AG08396 (cell line): ENCODE measurements around the gene C1QC.

ENCODE experiments used
- DNase-seq: peaks from one replicate; pipeline ENCODE4 v3.0.0; 2012; ENCODE audit warnings: low spot score, mixed read lengths

C1QC gene

DNA sequence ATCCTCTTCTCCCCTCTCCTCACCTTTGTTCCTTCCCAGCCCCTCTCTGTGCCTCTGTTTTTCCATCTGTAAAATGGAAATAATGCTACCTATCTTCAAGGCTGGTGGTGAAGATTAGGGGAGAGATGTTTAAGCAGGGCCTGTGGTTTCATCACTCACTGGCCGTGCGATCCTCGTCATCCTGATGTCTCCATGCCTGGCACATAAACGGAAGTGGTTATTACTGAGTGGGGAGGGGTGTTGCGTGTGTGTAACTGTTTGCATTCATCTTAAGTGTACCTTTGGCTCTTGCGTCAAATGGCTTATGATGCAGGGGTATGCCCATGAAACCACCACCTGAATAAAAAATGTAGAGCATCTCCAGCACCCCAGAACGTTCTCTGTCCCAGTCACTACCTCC, 24.2 kb upstream of the C1QC start:
- no peak for DNase-seq

DNA sequence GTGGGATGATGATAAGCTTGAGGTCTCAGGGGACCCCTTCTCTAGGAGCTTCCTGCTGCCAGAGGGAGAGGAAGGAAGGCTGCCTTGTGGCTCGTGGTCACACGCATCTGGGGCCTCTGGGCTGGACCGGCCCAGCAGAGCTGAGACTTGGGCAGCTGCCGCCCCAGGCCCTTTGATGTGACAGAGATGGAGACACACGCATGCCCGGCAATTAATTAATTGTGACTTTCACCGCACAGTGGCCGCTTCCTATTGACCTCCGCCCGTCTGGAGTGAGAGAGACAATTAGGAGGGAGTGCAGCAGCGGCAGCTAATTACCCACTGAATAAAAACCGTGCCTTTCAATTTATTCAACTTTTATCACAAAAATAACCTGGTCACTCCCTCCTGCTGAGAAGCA, 23.6 kb upstream of the C1QC start:
- no peak for DNase-seq

DNA sequence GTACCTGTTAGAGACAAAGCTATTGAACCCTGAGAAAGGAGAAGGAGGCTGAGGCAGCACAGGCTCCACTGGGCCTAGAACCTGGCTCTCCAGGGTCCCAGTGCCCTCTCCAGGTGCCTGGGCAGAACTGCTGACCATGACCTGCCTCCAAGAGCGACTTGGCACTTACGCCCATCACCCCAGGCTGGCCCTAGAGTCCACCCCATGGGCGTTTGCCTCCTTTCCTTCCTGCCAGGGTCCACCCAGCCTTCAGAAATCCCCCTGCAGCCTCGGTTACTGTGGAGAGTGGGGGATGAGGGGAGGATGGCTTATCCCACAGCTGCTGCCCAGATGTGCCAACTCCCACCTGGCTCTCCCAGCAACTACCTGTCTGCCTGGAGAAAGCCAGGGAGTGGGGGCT, 21.7 kb upstream of the C1QC start:
- no peak for DNase-seq

DNA sequence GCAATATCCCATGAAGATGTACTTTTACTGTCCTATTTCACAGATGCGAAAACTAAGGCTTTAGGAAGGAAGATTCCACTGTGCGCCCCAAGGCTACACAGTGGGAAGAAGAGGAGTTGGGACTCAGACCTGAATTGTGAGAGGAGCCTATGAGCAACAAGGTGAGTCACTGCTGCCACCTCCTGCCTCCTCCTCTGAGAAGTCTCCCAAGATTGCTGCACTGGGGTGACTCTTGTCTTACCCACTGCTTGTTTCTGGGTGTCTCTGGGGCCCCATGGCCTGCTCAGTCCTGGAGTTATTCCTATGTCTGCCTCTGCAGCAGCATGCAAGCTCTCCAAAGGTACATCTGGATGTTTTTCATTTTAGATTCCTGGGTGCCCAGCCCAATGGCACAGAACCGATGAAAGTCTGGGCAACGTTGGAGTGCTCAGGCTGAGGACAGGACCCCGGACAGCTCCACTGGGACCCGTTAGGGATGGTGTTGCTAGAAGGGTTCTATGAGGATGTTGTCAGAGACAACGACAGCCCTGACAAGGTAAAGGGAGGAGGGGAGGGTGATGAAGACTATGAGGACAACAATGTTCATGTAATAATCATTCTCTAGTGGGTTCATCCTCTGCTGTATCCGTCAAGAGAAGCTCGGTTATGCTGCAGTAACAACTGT, 18.0 kb upstream of the C1QC start:
- no peak for DNase-seq

DNA sequence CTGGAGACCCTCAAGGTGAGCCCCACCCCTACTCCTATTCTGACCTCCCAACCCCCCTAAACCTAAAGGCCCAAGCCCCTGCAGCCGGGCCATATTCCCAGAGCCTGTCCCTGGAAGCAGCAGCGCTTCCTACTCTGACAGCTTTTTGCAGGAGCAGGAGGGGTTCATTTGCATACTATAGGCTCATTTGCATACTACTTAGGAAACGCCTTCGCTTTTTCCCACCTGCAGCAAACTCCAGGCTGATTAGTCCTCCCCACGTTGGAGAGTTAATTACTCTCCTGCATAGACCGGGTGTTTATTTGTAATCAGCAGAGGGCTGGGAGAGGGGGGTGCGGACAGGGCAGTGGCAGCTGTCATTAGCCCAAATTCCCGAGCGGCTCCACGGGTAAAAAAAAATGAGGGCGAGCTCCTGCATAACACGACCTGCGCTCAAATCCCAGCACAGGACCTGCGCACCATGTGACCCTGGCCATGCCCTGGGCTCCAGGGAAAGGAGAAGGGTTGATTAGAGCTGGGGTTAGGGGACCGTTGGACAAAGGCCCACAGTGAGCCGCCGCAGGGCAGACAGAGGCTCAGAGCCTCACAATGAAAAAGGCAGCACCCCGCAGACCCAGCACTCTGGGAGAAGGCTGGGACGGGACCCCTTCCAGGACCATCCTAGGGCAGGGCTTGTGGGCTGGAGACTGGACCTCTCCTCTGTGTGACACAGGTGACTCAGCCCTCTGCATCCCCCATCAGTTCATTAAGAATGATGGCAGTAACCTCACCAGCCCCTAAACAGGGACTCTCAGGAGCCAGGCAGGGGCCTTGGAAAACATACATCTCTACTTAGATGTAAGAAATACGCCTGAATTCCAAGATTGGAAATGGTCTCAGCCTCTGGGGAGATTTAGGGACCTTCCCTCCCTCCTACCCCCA, 16.9 kb upstream of the C1QC start:
- DNase-seq, result no peak

DNA sequence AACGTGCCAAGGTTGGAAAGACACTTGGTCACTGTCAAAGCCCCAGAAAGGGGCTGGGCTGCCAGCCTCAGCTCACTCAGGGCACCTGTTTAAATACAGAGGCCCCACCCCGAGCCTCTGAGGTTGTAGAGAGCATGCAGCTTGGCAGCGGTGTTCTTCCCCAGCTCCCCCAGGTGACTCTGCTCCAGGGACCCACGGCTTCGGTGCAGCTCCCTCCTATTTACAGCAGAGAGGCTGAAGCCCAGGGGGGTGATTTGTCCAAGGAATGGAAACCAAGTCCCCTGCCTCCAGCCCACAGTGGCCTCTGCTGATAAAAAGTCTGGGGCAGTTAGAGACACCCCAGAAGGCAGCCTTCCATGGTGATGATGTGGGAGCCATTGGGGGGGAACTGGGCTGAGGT, 16.1 kb upstream of the C1QC start:
- no peak for DNase-seq

DNA sequence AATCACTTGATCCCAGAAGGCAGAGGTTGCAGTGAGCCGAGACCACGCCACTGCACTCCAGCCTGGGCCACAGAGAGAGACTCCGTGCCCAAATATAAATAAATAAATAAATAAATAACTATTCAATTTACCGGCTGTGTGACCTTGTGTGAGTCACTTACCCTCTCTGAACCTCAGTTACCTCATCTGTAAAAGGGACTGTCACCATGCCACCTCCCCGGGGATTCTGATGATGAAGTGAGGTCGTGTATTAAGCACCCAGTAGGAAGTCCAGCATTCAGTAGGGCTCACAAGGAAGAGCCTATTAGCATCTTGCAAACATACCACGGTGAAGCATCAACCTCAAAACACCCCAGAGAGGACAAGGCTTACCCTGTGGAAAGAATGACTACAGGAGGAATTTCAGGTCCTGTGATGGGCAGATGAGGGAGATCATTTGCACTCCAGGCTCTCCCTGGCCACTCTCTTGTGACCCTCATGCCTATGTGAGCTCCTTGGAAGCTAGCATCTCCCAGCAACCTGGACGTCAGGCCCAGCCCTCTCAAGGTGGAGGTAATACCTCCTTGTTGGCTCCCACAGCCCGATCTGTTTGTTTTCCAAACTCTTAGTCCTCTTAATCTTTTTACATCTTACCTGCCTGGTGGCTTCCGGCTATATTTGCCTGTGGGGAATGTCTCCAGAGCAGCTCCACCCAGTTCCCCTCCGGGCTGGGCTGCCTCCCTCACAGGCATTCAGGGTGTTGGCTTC, 14.6 kb upstream of the C1QC start:
- no peak for DNase-seq

DNA sequence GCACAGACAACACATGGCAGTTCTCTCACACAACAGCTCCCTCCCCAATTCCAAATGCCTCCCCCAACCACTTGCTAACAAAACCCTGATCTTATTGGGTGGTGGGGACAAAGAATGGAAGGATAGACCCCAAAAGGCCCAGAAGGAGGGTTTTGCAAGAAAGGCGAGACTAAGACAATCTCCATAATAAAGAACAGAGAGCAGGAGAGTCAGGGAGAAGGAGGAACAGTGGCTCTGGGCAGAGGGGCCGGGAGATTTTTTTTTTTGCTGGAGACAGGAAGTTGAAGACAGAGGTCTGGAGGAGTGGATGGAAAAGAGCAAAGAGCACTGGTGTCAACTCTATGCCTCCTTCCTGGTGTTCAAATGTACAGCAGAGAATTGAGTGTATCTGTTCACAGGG, 13.5 kb upstream of the C1QC start:
- no peak for DNase-seq

DNA sequence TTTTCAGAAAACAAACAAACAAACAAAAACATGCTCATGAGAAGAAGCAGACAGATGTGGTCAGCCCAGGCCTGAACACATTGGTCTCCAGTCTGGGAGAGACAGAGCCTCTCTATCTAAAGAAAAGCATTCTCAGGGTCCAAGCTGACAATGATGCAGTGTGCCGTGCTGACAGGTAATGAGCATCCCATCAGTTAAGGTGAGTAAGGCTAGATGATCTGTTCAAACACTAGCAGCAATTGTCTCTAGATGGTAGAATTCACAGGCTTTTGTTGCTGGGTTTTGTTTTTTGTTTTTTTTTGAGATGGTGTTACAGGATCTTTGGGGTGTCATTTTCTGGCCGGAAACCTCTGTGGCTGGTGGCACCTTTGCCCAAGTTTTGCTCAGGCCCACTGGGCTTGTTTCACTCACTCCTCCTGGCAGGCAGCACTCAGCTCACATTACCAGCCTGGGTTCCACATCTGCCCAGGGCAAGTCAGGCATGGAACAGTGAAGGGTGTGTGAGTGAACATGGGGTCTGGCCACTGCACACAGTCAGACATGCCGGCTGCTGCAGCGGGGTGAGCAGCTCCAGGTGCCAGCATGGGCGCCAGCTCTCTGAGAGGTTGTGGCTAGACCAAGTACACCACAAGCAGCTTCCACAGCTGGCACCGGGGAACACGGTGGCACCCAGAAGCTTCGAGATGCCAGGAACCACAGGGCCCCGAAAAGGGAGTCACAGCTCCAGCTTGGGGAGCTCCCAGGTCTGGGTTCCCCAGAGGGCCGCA, 9.6 kb upstream of the C1QC start:
- no peak for DNase-seq

DNA sequence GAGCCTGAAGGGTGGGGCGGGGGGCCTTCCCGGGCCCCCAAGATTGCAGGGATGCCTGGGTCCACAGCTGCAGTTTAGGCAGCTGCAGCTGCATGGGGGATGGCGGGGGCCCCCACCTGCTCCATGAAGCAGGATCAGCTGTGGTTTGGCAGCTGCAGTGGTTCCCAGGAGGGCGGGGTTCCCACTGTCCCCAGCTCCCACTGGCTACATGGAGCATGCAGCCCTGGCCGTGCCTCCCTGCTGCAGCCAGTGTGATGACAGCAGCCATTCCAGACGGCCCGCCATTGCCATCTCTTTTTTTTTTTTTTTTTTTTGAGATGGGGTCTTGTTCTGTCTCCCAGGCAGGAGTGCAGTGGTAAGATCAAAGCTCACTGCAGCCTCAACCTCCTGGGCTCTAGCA, 8.0 kb upstream of the C1QC start:
- DNase-seq, result no peak

DNA sequence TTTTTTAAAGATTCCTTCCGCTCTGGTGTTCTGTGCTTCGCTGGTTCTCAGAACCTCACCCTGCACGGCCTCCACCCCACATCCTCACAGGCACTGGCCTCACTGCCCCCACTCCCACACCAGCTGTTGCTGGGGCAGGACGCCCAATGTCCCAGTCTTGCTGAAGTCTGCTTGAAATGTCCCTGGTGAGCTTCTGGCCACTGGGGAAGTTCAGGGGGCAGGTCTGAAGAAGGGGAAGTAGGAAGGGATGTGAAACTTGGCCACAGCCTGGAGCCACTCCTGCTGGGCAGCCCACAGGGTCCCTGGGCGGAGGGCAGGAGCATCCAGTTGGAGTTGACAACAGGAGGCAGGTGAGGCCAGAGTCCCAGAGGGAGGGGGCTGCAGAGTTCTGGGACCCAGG, 7.1 kb upstream of the C1QC start, which contains the start of gene C1QA:
C1QA (plus strand) TSS at position 276 of the 400 bp plus-strand sequence. CDS start 989 bp downstream, outside the sequence.
- DNase-seq, result no peak

DNA sequence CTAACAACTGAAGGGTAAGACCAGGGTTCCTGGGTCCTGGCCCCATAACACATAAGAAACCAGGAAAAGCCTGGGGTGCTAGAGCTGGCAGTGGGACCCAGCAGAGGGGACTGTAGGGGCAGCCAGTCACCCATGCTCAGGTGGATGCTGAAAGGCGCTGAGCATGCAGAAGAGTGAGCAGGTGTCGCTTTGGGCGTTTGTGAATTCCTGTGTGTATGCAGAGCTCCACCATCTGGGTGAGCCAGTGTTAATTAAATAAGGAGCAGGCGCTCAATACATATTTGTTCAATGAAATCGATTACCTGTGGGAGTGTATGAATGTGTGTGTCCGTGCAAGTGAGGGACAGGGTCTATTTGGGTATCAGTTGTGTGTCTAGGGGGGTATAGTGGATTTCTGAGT, 6.5 kb upstream of the C1QC start:
- DNase-seq, result no peak

DNA sequence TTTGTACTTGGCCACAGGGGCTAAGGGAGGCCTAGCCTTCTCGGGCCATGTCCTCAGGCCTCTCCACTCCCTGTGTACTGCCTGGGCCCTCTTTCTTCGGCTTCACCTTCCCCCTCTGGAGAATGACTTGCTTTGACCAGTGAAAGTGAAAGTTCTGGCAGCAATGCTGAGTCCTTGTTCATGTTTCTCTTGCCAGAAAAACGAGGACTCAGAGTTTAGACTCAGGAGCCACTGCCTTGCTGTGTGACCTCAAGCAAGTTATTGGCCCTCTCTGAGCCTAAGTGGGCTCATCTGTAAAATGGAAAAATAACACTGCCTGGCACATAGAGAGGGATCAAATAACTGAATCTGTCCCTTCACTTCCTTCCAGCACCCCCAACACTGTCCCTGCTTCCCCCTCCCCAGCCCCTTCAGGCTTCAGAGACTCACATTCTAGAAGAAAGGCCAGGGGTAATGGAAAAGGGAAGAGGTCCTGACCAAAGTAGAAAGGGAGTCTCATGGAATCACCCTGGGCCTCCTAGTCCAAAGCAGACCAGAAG, 5.5 kb upstream of the C1QC start:
- no peak for DNase-seq

DNA sequence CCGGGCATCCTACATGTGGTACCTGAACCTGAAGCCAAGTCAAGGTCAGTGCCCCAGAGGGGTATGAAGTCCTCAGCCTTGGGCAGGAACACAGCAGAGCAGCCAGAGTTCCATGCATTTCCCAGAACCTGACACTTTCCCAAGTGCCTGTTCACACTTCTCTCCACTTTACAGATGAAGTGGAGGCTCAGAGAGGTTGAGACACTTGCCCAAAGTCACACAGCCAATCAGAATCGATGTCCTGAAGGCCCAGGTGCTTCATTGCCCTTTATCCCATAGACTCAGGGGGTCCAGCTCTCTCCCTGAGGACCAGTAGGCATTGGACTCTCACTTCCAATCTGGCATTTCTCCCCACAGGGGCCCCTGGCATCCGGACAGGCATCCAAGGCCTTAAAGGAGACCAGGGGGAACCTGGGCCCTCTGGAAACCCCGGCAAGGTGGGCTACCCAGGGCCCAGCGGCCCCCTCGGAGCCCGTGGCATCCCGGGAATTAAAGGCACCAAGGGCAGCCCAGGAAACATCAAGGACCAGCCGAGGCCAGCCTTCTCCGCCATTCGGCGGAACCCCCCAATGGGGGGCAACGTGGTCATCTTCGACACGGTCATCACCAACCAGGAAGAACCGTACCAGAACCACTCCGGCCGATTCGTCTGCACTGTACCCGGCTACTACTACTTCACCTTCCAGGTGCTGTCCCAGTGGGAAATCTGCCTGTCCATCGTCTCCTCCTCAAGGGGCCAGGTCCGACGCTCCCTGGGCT, 4.8 kb upstream of the C1QC start:
- DNase-seq, result no peak

DNA sequence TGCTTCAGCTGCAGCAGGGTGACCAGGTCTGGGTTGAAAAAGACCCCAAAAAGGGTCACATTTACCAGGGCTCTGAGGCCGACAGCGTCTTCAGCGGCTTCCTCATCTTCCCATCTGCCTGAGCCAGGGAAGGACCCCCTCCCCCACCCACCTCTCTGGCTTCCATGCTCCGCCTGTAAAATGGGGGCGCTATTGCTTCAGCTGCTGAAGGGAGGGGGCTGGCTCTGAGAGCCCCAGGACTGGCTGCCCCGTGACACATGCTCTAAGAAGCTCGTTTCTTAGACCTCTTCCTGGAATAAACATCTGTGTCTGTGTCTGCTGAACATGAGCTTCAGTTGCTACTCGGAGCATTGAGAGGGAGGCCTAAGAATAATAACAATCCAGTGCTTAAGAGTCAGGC, 4.1 kb upstream of the C1QC start:
- peak; percentile 56 for DNase-seq

DNA sequence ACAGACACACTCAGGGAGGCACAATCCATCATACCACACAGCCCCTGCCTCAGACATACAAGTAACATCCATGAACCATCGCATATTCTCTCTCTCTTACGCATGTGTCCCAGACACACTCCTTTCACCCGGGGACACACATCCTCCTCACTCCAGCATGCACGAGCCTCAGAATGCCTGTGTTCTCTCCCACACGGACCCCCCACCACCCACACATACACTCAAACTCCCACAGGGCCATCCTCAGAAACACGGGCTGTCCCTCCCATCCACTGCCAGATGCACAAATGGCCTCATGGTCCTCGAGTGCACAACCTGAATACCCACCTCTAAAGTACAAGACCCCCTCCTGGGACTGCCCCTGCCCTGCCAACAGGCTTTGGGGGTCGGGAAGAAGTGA, 2.2 kb upstream of the C1QC start:
- DNase-seq, result no peak

DNA sequence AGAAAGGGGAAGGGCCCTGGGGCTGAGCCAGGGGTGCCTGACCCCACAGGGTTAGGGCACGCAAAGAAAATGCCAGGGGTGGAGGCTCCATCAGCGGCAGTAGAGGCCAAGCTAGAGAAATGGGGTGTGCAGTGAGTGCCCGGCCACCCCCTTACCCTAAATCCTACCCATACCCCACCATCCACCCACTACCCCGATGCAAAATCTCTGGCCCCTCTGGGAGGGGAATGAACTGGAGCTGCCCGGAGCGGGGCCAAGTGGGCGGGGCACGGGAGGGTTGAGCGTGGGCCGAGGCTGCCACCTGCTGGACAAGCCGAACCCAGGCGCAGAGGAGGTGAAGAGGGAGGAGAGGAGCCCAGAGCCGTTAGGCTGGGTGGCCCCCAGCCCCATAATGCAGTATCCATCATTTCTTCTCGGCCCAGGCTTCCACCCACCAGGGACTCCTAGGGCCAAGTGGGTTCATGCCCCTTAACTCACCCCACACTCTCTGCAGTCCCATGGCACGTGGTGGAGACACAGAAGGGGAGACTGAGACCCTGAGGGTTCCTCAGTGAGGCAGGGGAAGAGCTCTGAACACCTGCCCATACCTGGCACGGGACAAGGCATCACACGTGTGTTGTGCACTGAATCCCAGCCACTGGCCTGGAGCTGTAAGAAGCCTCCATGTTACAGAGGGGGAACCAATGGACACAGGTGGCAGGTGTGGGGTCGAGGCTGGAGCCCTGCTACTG, 1.4 kb upstream of the C1QC start:
- peak; percentile 84 for DNase-seq

DNA sequence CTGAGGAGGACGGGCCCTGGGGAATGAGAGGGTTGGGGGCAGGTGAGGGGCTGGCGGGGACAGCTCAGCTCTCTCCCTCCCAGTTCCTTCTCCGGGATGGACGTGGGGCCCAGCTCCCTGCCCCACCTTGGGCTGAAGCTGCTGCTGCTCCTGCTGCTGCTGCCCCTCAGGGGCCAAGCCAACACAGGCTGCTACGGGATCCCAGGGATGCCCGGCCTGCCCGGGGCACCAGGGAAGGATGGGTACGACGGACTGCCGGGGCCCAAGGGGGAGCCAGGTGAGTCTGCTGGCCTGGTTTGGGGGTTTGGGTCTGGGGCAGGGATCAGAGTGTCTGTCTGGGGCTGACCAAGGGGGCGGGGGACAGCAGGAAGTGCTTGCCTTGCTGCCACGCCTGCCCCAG, 495 bp downstream of the C1QC start:
- no peak for DNase-seq

DNA sequence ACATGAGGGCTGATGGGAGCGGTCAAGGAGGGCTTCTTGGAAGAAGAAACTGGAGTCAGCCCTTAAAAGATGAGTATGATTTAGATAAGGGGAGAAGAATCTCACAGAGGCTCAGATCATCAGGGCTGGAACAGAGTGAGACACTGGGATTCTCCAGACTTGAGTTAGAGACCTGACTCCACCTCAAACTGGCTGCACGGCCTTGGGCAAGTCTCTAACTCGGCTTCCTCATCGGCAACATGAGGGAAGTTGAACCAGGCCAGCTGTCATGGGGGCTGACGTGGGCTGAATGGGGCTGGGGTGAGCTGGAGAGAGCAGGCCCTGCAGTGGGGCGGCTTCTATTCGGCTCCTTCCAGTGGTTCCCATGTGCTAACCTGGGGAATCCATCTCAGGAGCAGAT, 2.5 kb downstream of the C1QC start:
- DNase-seq, result no peak

DNA sequence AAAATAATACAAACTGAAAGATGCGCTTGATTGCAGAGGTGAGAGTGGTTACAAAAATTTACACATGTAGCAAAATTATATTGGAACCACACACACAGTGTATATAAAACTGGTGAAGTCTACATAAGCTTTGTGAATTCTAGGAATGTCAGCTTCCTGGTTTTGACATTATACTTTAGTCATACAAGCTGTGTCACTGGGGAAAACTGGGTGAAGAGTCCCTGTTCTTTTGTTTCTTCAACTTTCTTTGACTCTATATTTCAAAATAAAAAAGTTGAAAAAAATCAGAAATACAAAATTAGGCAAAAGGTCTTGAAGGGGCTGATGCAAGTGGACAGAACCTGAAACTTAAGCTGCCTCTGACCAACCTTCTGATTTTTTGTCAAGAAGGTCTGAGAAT, 3.0 kb downstream of the C1QC start:
- DNase-seq, result no peak
